HepG2 (cell line): ENCODE data around the gene PITHD1. TPM values are rescaled to one million over a fixed set of nuclear protein-coding genes. Genes with fewer than 3 reads are reported as not detected.

Experiments
- CBX2 ChIP-seq, 2 experiments: fragments of 200-600 bp in 1 of 2; sonication (generic); formaldehyde crosslinking in 1 of 2; IDR thresholded peaks; 2 replicates each; pipeline versions ENCODE4 v1.7.0 to v1.8.1; 2018 to 2022; ENCODE audit warnings: low read depth in 2 of 2, low read length in 1 of 2, mild to moderate bottlenecking in 1 of 2, missing genetic modification reagents in 1 of 2
- FOXK1 ChIP-seq: sonication (generic); formaldehyde crosslinking; IDR thresholded peaks from 2 replicates; pipeline ENCODE4 v1.4.0; 2020; ENCODE audit warnings: low read depth, missing genetic modification reagents, borderline replicate concordance
- HNRNPLL ChIP-seq: fragments of 200-400 bp; formaldehyde crosslinking; IDR thresholded peaks from 2 replicates; pipeline ENCODE4 v1.6.1; 2017; ENCODE audit warnings: mild to moderate bottlenecking, low read depth, low read length; ENCODE audit not compliant: poor library complexity, severe bottlenecking
- NCOA2 ChIP-seq: sonication (generic); formaldehyde crosslinking; IDR thresholded peaks from 2 replicates; pipeline ENCODE4 v1.8.0; 2022; ENCODE audit warnings: inconsistent platforms
- NFE2L1 ChIP-seq: sonication (generic); formaldehyde crosslinking; IDR thresholded peaks from 2 replicates; pipeline ENCODE4 v1.4.0; 2020; ENCODE audit warnings: missing genetic modification reagents, mild to moderate bottlenecking, borderline replicate concordance
- NFYB ChIP-seq: sonication (generic); formaldehyde crosslinking; IDR thresholded peaks from 2 replicates; pipeline ENCODE4 v1.4.0; 2020; ENCODE audit warnings: missing genetic modification reagents
- SETDB1 ChIP-seq: sonication (generic); formaldehyde crosslinking; IDR thresholded peaks from 2 replicates; pipeline ENCODE4 v1.5.1; 2020; ENCODE audit warnings: missing genetic modification reagents, mild to moderate bottlenecking, borderline replicate concordance
- SIX4 ChIP-seq: sonication (generic); formaldehyde crosslinking; IDR thresholded peaks from 2 replicates; pipeline ENCODE4 v1.4.0; 2020; ENCODE audit warnings: missing genetic modification reagents
- SMARCC2 ChIP-seq: fragments of 450-650 bp; IDR thresholded peaks from 2 replicates; pipeline ENCODE4 v1.6.1; 2017; ENCODE audit warnings: antibody characterized with exemption, mild to moderate bottlenecking
- STAT5B ChIP-seq: sonication (generic); formaldehyde crosslinking; IDR thresholded peaks from 2 replicates; pipeline ENCODE4 v1.4.0; 2020; ENCODE audit warnings: missing genetic modification reagents
- TAF1 ChIP-seq: sonication (generic); formaldehyde crosslinking; IDR thresholded peaks from 2 replicates; pipeline ENCODE4 v1.4.0; 2020; ENCODE audit warnings: missing genetic modification reagents
- ZFP41 ChIP-seq: sonication (generic); formaldehyde crosslinking; IDR thresholded peaks from 2 replicates; pipeline ENCODE4 v1.4.0; 2020; ENCODE audit warnings: mild to moderate bottlenecking, missing genetic modification reagents, borderline replicate concordance
- ZNF234 ChIP-seq: sonication (generic); formaldehyde crosslinking; conservative IDR thresholded peaks from 2 replicates; pipeline ENCODE4 v1.5.1; 2020; ENCODE audit warnings: mild to moderate bottlenecking, missing genetic modification reagents
- ZNF30 ChIP-seq: sonication (generic); formaldehyde crosslinking; IDR thresholded peaks from 2 replicates; pipeline ENCODE4 v1.5.0; 2020; ENCODE audit warnings: mild to moderate bottlenecking, missing genetic modification reagents
- ZNF619 ChIP-seq: sonication (generic); formaldehyde crosslinking; IDR thresholded peaks from 2 replicates; pipeline ENCODE4 v1.4.0; 2020; ENCODE audit warnings: mild to moderate bottlenecking, missing genetic modification reagents
- ZSCAN9 ChIP-seq: IDR thresholded peaks from 2 replicates; pipeline ENCODE4 v1.6.1; 2016; ENCODE audit warnings: borderline replicate concordance
- polyA plus RNA-seq, 8 experiments: library from polyadenylated mRNA; depleted of rRNA in 3 of 8; stranded (reverse) in 7 of 8; unstranded in 1 of 8; fragments of >200 nt; fragmentation: Illumina TruSeq in 4 of 8; extraction: Trizol in 4 of 8; gene quantifications; 2 replicates each; pipeline versions ENCODE4 v1.2.1 to v1.2.3, GENCODE V29; 2011 to 2016; ENCODE audit warnings: low read depth in 4 of 8, missing spikeins in 1 of 8, mixed read lengths in 1 of 8; ENCODE audit not compliant: insufficient read depth in 1 of 8
- total RNA-seq, 5 experiments: library from RNA; depleted of rRNA; stranded (reverse); fragments of >200 nt; fragmentation: Illumina TruSeq; extraction: Trizol; gene quantifications; 2 replicates each; pipeline ENCODE4 v1.2.3, GENCODE V29; 2016; ENCODE audit warnings: low read depth in 1 of 5
- TF ChIP-seq, protein P1 (sequence below): sonication (generic); formaldehyde crosslinking; IDR thresholded peaks from 2 replicates; pipeline ENCODE4 v1.4.0; 2020; ENCODE audit warnings: missing genetic modification reagents
- TF ChIP-seq, protein P2 (sequence below), 2 experiments: sonication (generic) in 1 of 2; formaldehyde crosslinking in 1 of 2; IDR thresholded peaks; 2 replicates each; pipeline versions ENCODE4 v1.6.1 to v1.9.0; 2014 to 2022; ENCODE audit warnings: antibody characterized with exemption in 1 of 2, borderline replicate concordance in 1 of 2, inconsistent platforms in 1 of 2, low read depth in 1 of 2, missing genetic modification reagents in 1 of 2

PITHD1 gene
- total and polyA plus RNA-seq, 2 of the 13 experiments (the other 11 are each of a cell fraction or from before 2014, with no cell fraction given), result 28.0 to 37.3 TPM

DNA sequence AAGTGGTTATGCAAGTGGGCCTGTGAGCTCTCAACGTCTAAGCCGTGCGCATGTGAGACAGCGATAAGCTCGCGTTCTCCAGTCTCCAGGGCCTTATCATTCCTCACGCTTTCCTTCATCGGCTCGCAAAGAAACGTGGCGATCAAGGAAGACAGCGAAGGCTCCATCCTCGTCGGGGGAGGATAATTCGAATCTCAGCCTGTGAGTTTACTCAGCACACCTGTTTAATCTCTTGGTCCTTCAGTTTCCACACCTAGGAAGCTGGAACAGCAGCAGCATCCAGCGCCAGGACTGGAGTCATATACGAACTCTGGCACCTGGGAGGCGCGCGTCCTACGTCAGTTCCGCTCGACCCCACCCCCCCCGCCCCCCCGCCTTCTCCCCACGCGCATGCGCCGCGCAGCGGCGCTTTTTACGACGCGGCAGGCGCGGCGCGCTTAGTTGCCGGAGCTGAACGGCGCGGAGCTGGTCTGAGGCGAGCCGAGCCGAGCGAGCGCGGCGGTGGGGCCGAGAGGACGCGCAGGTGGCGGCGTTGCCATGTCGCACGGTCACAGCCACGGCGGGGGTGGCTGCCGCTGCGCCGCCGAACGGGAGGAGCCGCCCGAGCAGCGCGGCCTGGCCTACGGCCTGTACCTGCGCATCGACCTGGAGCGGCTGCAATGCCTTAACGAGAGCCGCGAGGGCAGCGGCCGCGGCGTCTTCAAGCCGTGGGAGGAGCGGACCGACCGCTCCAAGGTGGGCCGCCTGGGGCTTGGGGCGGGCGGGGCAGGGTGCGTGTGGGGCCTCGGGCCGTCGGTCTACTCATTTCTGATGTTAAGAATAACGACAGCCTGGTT is at the start of gene PITHD1 (continued):
- TF ChIP-seq CBX2 (IDR thresholded peaks at IDR 0.05; ENCODE audit: low read depth, low read length), result no peak
- no peak for TF ChIP-seq CBX2 (CRISPR knock-in tag; IDR thresholded peaks at IDR 0.05; ENCODE audit: low read depth)
- TF ChIP-seq ZFP41 (CRISPR knock-in tag), result no peak
- TF ChIP-seq NFE2L1 (CRISPR knock-in tag), result no peak
- TF ChIP-seq HNRNPLL, result peak; percentile 84
- TF ChIP-seq, protein P1, sequence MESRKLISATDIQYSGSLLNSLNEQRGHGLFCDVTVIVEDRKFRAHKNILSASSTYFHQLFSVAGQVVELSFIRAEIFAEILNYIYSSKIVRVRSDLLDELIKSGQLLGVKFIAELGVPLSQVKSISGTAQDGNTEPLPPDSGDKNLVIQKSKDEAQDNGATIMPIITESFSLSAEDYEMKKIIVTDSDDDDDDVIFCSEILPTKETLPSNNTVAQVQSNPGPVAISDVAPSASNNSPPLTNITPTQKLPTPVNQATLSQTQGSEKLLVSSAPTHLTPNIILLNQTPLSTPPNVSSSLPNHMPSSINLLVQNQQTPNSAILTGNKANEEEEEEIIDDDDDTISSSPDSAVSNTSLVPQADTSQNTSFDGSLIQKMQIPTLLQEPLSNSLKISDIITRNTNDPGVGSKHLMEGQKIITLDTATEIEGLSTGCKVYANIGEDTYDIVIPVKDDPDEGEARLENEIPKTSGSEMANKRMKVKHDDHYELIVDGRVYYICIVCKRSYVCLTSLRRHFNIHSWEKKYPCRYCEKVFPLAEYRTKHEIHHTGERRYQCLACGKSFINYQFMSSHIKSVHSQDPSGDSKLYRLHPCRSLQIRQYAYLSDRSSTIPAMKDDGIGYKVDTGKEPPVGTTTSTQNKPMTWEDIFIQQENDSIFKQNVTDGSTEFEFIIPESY (CRISPR knock-in tag), result no peak
- peak; percentile 41; the same call in 1 of the 2 replicates for TF ChIP-seq NCOA2
- no peak for TF ChIP-seq SETDB1 (CRISPR knock-in tag)
- TF ChIP-seq TAF1 (CRISPR knock-in tag), result peak; percentile 80
- TF ChIP-seq ZNF30 (CRISPR knock-in tag), result 0 out of 2 replicates have a peak, but pooled peaks have one; percentile 49
- no peak for TF ChIP-seq ZNF234
- TF ChIP-seq, protein P2, sequence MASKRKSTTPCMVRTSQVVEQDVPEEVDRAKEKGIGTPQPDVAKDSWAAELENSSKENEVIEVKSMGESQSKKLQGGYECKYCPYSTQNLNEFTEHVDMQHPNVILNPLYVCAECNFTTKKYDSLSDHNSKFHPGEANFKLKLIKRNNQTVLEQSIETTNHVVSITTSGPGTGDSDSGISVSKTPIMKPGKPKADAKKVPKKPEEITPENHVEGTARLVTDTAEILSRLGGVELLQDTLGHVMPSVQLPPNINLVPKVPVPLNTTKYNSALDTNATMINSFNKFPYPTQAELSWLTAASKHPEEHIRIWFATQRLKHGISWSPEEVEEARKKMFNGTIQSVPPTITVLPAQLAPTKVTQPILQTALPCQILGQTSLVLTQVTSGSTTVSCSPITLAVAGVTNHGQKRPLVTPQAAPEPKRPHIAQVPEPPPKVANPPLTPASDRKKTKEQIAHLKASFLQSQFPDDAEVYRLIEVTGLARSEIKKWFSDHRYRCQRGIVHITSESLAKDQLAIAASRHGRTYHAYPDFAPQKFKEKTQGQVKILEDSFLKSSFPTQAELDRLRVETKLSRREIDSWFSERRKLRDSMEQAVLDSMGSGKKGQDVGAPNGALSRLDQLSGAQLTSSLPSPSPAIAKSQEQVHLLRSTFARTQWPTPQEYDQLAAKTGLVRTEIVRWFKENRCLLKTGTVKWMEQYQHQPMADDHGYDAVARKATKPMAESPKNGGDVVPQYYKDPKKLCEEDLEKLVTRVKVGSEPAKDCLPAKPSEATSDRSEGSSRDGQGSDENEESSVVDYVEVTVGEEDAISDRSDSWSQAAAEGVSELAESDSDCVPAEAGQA (IDR thresholded peaks at IDR 0.05; ENCODE audit: low read depth), result peak; percentile 69; the same call in 1 of the 2 replicates
- TF ChIP-seq, protein P2 (CRISPR knock-in tag; IDR thresholded peaks at IDR 0.05; ENCODE audit: borderline replicate concordance), result peak; percentile 73; the same call in 1 of the 2 replicates
- no peak for TF ChIP-seq STAT5B (CRISPR knock-in tag)
- no peak for TF ChIP-seq ZNF619 (CRISPR knock-in tag)
- TF ChIP-seq SMARCC2, result no peak
- peak; percentile 47; the same call in 1 of the 2 replicates for TF ChIP-seq FOXK1 (CRISPR knock-in tag)
- no peak for TF ChIP-seq SIX4 (CRISPR knock-in tag)
- 0 out of 2 replicates have a peak, but pooled peaks have one; percentile 23 for TF ChIP-seq NFYB
- peak; percentile 24; the same call in 1 of the 2 replicates for TF ChIP-seq ZSCAN9 (CRISPR knock-in tag)
